ENCODE results near the gene SOX1.
A peak's percentile ranks its signal among the peaks of the same experiment; 100 is the strongest.

The SOX1 gene

DNA sequence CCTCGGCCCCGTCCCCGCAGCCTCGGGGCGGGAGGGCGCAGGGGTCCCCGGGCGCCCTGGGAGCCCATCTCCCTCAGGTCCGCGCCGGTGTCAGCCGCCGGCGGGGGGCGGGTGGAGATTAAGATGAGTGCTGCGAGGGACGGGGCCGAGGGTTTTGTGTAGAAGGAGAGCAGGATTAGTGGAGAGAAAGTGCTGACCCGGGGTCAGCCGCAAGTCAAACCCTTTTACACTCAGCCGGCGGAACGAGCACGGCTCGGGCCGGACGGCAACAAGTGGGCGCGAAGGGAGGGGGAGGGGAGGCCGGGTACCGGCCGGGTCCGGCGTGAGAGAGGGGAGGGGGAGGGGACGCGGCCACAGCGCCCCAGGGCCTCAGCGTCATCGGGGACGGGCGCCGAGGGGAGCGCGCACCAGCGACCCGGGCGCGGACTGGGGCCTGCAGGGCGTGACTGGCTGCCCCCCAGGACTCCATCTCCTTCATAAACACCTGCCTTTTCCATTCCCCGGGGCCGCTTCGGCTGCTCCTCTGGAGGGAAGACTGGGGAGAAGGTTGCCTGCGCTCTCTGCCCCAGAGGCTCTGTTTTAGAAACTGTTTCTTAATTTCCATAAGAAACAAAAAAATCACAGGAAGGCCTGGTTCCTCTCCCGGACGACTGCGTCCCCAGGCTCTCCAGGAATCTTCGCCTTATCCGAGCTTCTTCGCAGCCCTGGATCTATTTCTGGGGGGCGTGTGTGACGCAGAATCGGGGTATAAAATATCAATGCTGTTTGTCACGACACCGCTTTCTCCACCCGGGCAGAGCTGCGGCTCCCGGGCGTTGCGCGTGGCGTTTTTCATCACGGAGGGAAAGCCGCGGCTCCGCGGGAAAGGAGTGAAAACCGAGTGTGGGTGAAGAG lies 6.5 kb downstream of the SOX1 start:
- no peaks in the 10 kb centered on the region for H3K9me3 ChIP-seq (ENCODE audit: control insufficient read depth, low read length)
- peak overlapping the region; percentile 33 for H3K4me3 ChIP-seq (ENCODE audit: extremely low read depth, insufficient read depth, low read length, poor library complexity, severe bottlenecking)
- no peak overlapping the region for H3K27ac ChIP-seq (ENCODE audit: low read depth, low read length, severe bottlenecking)
- H3K4me1 ChIP-seq (ENCODE audit: control insufficient read depth, insufficient read depth, low read length, poor library complexity, severe bottlenecking), result peaks cover 9% of the 10 kb centered on the region
- WGBS, 2 experiments (ENCODE audit: insufficient coverage in 2 of 2), result 1 to 4% methylated on average over 15 to 61 of the region's 77 CpGs
- H3K36me3 ChIP-seq (ENCODE audit: control insufficient read depth, insufficient read depth, low read length), result no peaks in the 10 kb centered on the region

DNA sequence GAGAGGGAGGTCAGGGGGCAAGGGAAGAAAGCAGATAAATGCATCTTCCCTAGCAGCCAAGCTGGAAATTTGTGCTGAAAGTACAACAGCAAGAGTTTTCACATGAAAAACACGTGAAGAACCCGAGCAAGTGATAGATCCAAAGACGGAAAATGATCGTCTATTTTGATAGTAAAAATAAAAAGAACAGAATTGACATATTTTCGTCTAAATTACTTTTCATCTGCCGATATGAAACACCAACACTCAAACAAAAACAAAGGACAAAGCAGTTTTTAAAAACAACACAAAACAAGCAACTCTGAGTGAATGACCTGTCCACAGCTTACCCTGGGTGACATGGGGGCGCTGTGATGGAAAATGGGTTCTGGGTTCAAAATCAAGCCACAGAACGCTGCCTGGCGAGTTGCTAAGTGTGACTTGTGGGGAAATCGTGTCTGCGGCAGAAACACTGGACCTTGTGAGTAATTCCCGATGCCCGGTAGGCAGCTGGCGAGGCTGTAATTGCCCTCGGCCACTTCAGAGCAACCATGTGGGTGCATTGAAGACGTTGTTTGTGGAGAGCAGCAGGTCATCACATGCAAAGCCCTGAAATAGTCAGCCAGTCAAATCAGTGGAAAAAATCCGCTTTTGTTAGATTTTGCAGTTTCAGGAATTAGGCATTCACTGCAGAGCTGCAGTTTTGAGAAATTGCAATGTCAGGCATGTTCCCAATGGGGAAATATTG lies 7.4 kb downstream of the SOX1 start:
- Histone ChIP-seq H3K27ac (ENCODE audit: low read depth, low read length, severe bottlenecking) (no peak overlapping the region), H3K36me3 (ENCODE audit: control insufficient read depth, insufficient read depth, low read length) (no peaks in the 10 kb centered on the region), H3K4me1 (ENCODE audit: control insufficient read depth, insufficient read depth, low read length, poor library complexity, severe bottlenecking) (peaks cover 9% of the 10 kb centered on the region), H3K9me3 (ENCODE audit: control insufficient read depth, low read length) (no peaks in the 10 kb centered on the region), H3K4me3 (ENCODE audit: extremely low read depth, insufficient read depth, low read length, poor library complexity, severe bottlenecking) (no peak overlapping the region)
- whole genome bisulfite sequencing, 2 experiments (ENCODE audit: insufficient coverage in 2 of 2), result 3 to 6% methylated on average over 11 of the region's 17 CpGs

DNA sequence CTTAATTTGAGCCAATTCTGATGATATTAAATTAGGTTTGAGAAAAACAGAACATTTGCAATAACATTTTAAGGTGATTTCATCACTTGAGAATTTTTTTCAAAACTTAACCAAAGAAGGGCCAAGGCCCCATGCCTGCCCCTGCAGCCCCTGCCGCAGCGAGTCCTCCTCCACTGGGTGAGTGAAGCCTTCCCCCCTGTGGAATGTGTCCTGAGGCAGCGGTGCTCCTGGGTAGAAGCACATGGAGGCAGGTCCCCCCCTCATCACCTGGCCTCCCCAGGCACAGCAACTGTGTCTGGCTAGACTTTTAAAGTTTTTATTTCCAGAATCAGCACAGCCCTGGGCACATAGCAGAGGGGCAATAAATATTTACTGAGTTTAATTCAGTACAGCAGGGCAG lies 10.8 kb downstream of the SOX1 start:
- 18% methylated on average over 3 of the region's 3 CpGs; no CpG with 5 or more reads in 1 of the 2 experiments for WGBS, 2 experiments (ENCODE audit: insufficient coverage in 2 of 2)

DNA sequence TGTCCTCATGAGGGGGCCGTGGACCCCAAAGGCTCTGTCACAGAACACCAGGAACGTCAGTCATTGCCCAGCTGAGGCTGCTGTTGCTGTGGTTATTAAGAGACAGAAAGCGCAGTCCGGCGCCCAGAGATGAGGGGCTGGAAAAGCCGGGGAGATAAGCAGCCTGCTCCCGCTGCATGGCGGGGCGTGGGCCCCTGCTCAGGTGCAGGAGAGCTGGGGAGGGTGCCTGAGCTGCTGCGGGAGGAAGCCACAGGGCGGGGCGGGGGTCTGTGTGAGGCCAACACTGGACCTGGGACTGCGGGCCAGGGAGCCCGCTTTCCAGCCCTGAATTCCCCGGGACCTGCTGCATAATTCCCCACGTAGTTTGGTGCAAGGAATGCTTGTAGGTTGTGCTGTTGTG lies 11.3 kb downstream of the SOX1 start:
- Histone ChIP-seq H3K4me3 (ENCODE audit: extremely low read depth, insufficient read depth, low read length, poor library complexity, severe bottlenecking) (no peak overlapping the region), H3K27ac (ENCODE audit: low read depth, low read length, severe bottlenecking) (no peak overlapping the region), H3K36me3 (ENCODE audit: control insufficient read depth, insufficient read depth, low read length) (no peaks in the 10 kb centered on the region), H3K9me3 (ENCODE audit: control insufficient read depth, low read length) (no peaks in the 10 kb centered on the region), H3K4me1 (ENCODE audit: control insufficient read depth, insufficient read depth, low read length, poor library complexity, severe bottlenecking) (peaks cover 4% of the 10 kb centered on the region)
- 28 to 43% methylated on average over 5 to 15 of the region's 16 CpGs for WGBS, 2 experiments (ENCODE audit: insufficient coverage in 2 of 2)

More for the DNA sequence above, 10.8 kb downstream of the SOX1 start:
- H3K4me3 ChIP-seq (ENCODE audit: extremely low read depth, insufficient read depth, low read length, poor library complexity, severe bottlenecking), result no peak overlapping the region
- H3K4me1 ChIP-seq (ENCODE audit: control insufficient read depth, insufficient read depth, low read length, poor library complexity, severe bottlenecking), result peaks cover 9% of the 10 kb centered on the region
- no peak overlapping the region for H3K27ac ChIP-seq (ENCODE audit: low read depth, low read length, severe bottlenecking)
- H3K36me3 ChIP-seq (ENCODE audit: control insufficient read depth, insufficient read depth, low read length), result no peaks in the 10 kb centered on the region
- H3K9me3 ChIP-seq (ENCODE audit: control insufficient read depth, low read length), result no peaks in the 10 kb centered on the region

DNA sequence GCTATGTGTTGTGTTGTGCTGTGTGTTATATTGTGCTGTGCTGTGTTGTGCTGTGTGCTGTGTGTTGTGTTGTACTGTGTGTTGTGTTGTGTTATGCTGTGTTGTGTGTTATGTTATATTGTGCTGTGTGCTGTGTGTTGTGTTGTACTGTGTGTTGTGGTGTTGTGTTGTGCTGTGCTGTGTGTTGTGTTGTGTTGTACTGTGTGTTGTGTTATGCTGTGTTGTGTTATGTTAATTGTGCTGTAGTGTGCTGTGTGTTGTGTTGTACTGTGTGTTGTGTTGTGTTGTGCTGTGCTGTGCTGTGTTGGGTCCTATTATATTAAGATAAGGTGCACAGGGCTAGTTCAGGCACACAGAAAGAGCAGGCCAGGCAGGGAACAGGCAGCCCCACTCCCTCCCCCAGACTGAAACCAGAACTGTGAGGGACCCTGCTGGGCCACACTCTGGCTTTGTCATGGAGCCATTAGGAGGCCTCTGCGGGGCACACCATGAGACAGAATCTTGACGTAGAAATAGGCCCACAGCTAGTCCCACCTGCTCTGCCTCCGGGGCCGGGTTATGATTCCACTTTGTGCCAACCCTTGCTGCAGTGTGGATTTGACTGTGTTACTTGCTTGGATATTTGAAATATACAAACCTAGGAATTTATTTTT lies 12.1 kb downstream of the SOX1 start:
- H3K36me3 ChIP-seq (ENCODE audit: control insufficient read depth, insufficient read depth, low read length), result no peaks in the 10 kb centered on the region
- WGBS, 2 experiments (ENCODE audit: insufficient coverage in 2 of 2), result 30 to 60% methylated on average over 2 to 4 of the region's 4 CpGs
- H3K4me1 ChIP-seq (ENCODE audit: control insufficient read depth, insufficient read depth, low read length, poor library complexity, severe bottlenecking), result no peaks in the 10 kb centered on the region
- H3K27ac ChIP-seq (ENCODE audit: low read depth, low read length, severe bottlenecking), result no peak overlapping the region
- no peak overlapping the region for H3K4me3 ChIP-seq (ENCODE audit: extremely low read depth, insufficient read depth, low read length, poor library complexity, severe bottlenecking)
- H3K9me3 ChIP-seq (ENCODE audit: control insufficient read depth, low read length), result no peaks in the 10 kb centered on the region

DNA sequence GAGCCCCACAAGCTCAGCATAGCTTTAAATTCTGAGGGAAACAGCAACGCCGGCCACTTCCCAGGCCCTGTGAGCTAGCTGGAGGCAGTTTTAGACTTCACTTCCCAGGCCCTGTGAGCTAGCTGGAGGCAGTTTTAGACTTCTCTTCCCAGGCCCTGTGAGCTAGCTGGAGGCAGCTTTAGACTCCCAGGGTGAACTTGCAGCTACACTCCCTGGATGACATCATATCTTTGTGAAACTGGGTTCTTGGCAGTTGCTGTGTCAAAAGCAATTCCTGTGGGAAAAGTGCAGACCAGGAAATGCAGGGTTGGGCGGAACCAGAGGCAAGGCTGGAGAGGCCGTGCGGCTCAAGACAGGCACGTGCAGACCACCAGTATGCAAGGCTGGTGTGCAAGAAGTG lies 12.7 kb downstream of the SOX1 start:
- H3K4me1 ChIP-seq (ENCODE audit: control insufficient read depth, insufficient read depth, low read length, poor library complexity, severe bottlenecking), result no peaks in the 10 kb centered on the region
- no peak overlapping the region for H3K4me3 ChIP-seq (ENCODE audit: extremely low read depth, insufficient read depth, low read length, poor library complexity, severe bottlenecking)
- 29 to 56% methylated on average over 3 to 6 of the region's 6 CpGs for WGBS, 2 experiments (ENCODE audit: insufficient coverage in 2 of 2)
- H3K9me3 ChIP-seq (ENCODE audit: control insufficient read depth, low read length), result peaks cover 5% of the 10 kb centered on the region
- H3K36me3 ChIP-seq (ENCODE audit: control insufficient read depth, insufficient read depth, low read length), result no peaks in the 10 kb centered on the region
- no peak overlapping the region for H3K27ac ChIP-seq (ENCODE audit: low read depth, low read length, severe bottlenecking)

DNA sequence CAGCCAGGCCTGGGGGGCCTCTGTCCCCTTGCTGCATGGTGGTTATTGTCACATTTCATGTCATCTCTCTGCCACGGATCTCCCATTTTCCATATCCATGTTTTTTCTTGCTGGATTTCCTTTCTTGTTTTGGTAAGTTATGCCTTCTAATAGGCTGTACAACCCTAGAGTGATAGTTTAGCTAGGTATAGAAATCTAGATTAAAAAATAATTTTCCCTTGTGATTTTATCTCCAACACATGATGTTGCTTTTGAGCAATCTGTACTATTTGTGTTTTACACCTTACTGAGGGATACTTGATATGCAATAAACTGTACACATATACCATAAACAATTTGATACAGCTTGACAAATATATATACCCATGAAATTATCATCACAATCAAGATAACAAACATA lies 17.0 kb downstream of the SOX1 start:
- Histone ChIP-seq H3K4me3 (ENCODE audit: extremely low read depth, insufficient read depth, low read length, poor library complexity, severe bottlenecking) (no peak overlapping the region), H3K9me3 (ENCODE audit: control insufficient read depth, low read length) (peaks cover 11% of the 10 kb centered on the region), H3K4me1 (ENCODE audit: control insufficient read depth, insufficient read depth, low read length, poor library complexity, severe bottlenecking) (no peaks in the 10 kb centered on the region), H3K36me3 (ENCODE audit: control insufficient read depth, insufficient read depth, low read length) (no peaks in the 10 kb centered on the region), H3K27ac (ENCODE audit: low read depth, low read length, severe bottlenecking) (no peak overlapping the region)
- WGBS, 2 experiments (ENCODE audit: insufficient coverage in 2 of 2), result 83% methylated on average over 1 of the region's 1 CpG; no CpG with 5 or more reads in 1 of the 2 experiments

DNA sequence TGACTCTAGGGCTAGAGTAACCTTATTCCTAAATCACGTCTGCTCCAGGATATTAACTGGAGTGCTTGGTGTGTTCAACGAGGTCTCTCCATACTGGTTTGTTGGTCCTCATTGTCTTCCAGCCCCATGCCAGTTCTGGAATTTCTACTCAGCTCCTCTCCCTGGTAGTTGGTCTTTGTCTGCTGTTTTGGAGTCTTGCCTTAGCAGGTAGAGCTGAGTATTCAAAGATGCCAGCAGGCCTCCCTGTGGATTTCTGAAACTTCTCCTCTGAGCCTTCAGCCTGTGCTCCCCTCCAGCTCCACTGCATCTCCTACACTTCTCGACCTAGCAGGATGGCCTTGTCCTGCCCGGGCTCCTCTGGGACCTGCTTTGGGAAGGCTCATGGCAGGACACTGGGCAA lies 25.5 kb downstream of the SOX1 start:
- Histone ChIP-seq H3K9me3 (ENCODE audit: control insufficient read depth, low read length) (no peaks in the 10 kb centered on the region), H3K27ac (ENCODE audit: low read depth, low read length, severe bottlenecking) (no peak overlapping the region), H3K36me3 (ENCODE audit: control insufficient read depth, insufficient read depth, low read length) (no peaks in the 10 kb centered on the region), H3K4me3 (ENCODE audit: extremely low read depth, insufficient read depth, low read length, poor library complexity, severe bottlenecking) (no peak overlapping the region), H3K4me1 (ENCODE audit: control insufficient read depth, insufficient read depth, low read length, poor library complexity, severe bottlenecking) (no peaks in the 10 kb centered on the region)
- 71 to 73% methylated on average over 2 to 3 of the region's 4 CpGs for WGBS, 2 experiments (ENCODE audit: insufficient coverage in 2 of 2)

DNA sequence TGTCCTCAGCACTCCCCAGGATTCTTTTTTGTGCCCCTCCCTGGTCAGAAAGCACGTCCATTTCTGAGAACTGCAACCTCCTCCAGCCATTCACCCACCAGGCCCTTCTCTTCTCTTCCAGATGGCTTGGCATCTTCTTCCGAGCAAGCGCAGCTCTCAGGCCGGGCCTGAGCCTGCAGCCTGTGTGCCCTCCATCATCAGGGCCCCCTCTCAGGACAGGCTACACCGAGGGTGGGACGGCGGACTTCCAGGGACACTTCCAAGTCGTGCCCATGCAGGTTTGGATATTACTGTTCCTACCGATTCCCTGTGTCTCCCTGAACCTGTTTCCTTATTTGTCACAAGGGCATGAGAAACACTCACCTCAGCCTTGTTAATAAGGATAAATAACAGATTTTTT lies 28.4 kb downstream of the SOX1 start:
- Histone ChIP-seq H3K4me1 (ENCODE audit: control insufficient read depth, insufficient read depth, low read length, poor library complexity, severe bottlenecking) (no peaks in the 10 kb centered on the region), H3K27ac (ENCODE audit: low read depth, low read length, severe bottlenecking) (no peak overlapping the region), H3K4me3 (ENCODE audit: extremely low read depth, insufficient read depth, low read length, poor library complexity, severe bottlenecking) (no peak overlapping the region), H3K36me3 (ENCODE audit: control insufficient read depth, insufficient read depth, low read length) (no peaks in the 10 kb centered on the region), H3K9me3 (ENCODE audit: control insufficient read depth, low read length) (no peaks in the 10 kb centered on the region)
- 82 to 98% methylated on average over 7 to 8 of the region's 9 CpGs for WGBS, 2 experiments (ENCODE audit: insufficient coverage in 2 of 2)

DNA sequence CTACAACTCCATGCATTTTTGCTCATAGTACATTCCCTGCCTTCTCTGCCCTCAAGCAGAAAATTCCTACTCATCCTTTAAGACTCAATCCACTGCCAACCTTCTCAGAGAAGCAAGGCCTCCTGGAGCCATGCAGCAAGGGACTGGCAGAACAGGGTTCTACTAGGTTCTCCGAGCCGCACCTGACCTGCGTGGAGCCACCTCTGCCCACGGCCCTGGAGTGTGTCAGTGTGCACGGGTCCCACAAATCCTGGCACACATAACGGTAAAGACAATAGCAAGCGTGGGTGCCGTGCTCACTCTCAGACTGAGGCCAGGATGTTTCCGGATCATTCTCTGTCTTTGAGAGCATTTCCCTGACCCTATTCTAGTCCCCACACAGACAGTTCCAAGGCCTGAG lies 30.0 kb downstream of the SOX1 start:
- WGBS, 2 experiments (ENCODE audit: insufficient coverage in 2 of 2), result 96% methylated on average over 5 to 9 of the region's 9 CpGs
- Histone ChIP-seq H3K9me3 (ENCODE audit: control insufficient read depth, low read length) (no peaks in the 10 kb centered on the region), H3K4me3 (ENCODE audit: extremely low read depth, insufficient read depth, low read length, poor library complexity, severe bottlenecking) (no peak overlapping the region), H3K36me3 (ENCODE audit: control insufficient read depth, insufficient read depth, low read length) (no peaks in the 10 kb centered on the region), H3K4me1 (ENCODE audit: control insufficient read depth, insufficient read depth, low read length, poor library complexity, severe bottlenecking) (no peaks in the 10 kb centered on the region), H3K27ac (ENCODE audit: low read depth, low read length, severe bottlenecking) (no peak overlapping the region)
